ENCODE data around the gene ZSCAN10. TPM values are rescaled to one million over a fixed set of nuclear protein-coding genes. Genes with fewer than 3 reads are reported as not detected.

The ZSCAN10 gene
- total RNA-seq, 1 experiment from 2014 or later: 207 TPM

- H2BK5ac ChIP-seq (ENCODE audit: insufficient read length, low read length): no peak overlapping the region
- H2BK20ac ChIP-seq (ENCODE audit: low read depth, low read length, poor library complexity, severe bottlenecking): no peak overlapping the region
- H3K36me3 Mint-ChIP-seq (ENCODE audit: insufficient read depth in 1 of 3, low read depth in 3 of 3): peaks cover 11 to 41% (median 23%) of the 10 kb centered on the region in 3 experiments
- H2BK120ac ChIP-seq (ENCODE audit: low read depth, low read length, poor library complexity, severe bottlenecking): no peak overlapping the region
- H3K4me2 ChIP-seq (ENCODE audit: insufficient read depth, insufficient read length, low read length): no peak overlapping the region
- H3K9me3 ChIP-seq (ENCODE audit: control insufficient read depth, low read depth, low read length): no peaks in the 10 kb centered on the region
- H3K14ac ChIP-seq (ENCODE audit: insufficient read depth, low read length): no peak overlapping the region
- no peak overlapping the region for H2AFZ ChIP-seq (ENCODE audit: low read length)
- no peak overlapping the region for H3K4me3 Mint-ChIP-seq
- no peaks in the 10 kb centered on the region for H3K79me1 ChIP-seq (ENCODE audit: insufficient read depth, low read depth, low read length, poor library complexity, severe bottlenecking)
- H3K27me3 ChIP-seq (ENCODE audit: insufficient read depth, low read length): no peaks in the 10 kb centered on the region
- H3K9ac ChIP-seq (ENCODE audit: extremely low read depth, insufficient read length, low read length): no peak overlapping the region
- H4K91ac ChIP-seq (ENCODE audit: insufficient read length, low read depth, low read length): no peak overlapping the region
- H2BK12ac ChIP-seq (ENCODE audit: insufficient read length, low read depth, low read length): no peak overlapping the region
- WGBS (ENCODE audit: extremely low coverage, insufficient read length, low lambda C conversion rate): no CpG with 5 or more reads among the region's 57 CpGs
- DNase-seq: no peak
- H3T11ph ChIP-seq (ENCODE audit: low read length): no peak overlapping the region
- H3K18ac ChIP-seq (ENCODE audit: insufficient read length, low read depth, low read length): no peak overlapping the region
- H3K4me1 ChIP-seq (ENCODE audit: insufficient read depth, low read length): no peaks in the 10 kb centered on the region
- no peak overlapping the region for H4K8ac ChIP-seq (replicated peaks; ENCODE audit: insufficient read length, low read depth, low read length)
- H3K23ac ChIP-seq (ENCODE audit: insufficient read length, low read depth, low read length): no peak overlapping the region
- no peaks in the 10 kb centered on the region for H4K20me1 ChIP-seq (ENCODE audit: control insufficient read depth, insufficient read depth, insufficient read length)
- H3K27ac Mint-ChIP-seq: no peak overlapping the region
- H2BK15ac ChIP-seq (ENCODE audit: low read depth, low read length): no peak overlapping the region
- H2AK5ac ChIP-seq (ENCODE audit: insufficient read length, low read length): no peak overlapping the region
- TF ChIP-seq, protein P1, sequence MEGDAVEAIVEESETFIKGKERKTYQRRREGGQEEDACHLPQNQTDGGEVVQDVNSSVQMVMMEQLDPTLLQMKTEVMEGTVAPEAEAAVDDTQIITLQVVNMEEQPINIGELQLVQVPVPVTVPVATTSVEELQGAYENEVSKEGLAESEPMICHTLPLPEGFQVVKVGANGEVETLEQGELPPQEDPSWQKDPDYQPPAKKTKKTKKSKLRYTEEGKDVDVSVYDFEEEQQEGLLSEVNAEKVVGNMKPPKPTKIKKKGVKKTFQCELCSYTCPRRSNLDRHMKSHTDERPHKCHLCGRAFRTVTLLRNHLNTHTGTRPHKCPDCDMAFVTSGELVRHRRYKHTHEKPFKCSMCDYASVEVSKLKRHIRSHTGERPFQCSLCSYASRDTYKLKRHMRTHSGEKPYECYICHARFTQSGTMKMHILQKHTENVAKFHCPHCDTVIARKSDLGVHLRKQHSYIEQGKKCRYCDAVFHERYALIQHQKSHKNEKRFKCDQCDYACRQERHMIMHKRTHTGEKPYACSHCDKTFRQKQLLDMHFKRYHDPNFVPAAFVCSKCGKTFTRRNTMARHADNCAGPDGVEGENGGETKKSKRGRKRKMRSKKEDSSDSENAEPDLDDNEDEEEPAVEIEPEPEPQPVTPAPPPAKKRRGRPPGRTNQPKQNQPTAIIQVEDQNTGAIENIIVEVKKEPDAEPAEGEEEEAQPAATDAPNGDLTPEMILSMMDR (conservative IDR thresholded peaks at IDR 0.05): no peak
- H3K27me3 Mint-ChIP-seq (ENCODE audit: low read depth): no peaks in the 10 kb centered on the region; the same call in 1 of the 2 replicates
- no peak overlapping the region for H4K5ac ChIP-seq (ENCODE audit: insufficient read length, low read depth, low read length)
- H3K9me3 Mint-ChIP-seq: no peaks in the 10 kb centered on the region
- H3K23me2 ChIP-seq (ENCODE audit: insufficient read length, low read depth, low read length, poor library complexity, severe bottlenecking): peaks cover 13% of the 10 kb centered on the region
- no peaks in the 10 kb centered on the region for H3K79me2 ChIP-seq (ENCODE audit: insufficient read depth, low read length)
- peaks cover 8 to 14% of the 10 kb centered on the region in 2 experiments for H3K4me1 Mint-ChIP-seq
- no peak overlapping the region for H3K4ac ChIP-seq (ENCODE audit: low read depth, low read length)
- no peak overlapping the region for H3K27ac ChIP-seq (ENCODE audit: insufficient read length, low read depth, low read length)
- no peak overlapping the region for H3K56ac ChIP-seq (ENCODE audit: insufficient read length, low read depth, low read length)
These were observed 20.8 kb upstream of the ZSCAN10 start for GRCh38 chr16:3119701-3120408.

Data from H9 (cell line).